Psoas muscle (tissue), 8 donors: ENCODE results near the gene RGMA. TPM values are rescaled to one million over a fixed set of nuclear protein-coding genes. Genes with fewer than 3 reads are reported as not detected.
"Not testable (repeated sequence)": the region's sequence is repeated elsewhere in the genome, so short reads cannot be mapped to it uniquely, and the experiment has no call there.

Source experiments
- ATAC-seq, 4 donors: fragments of 200-7000 bp; cut with Tn5 transposase; one replicate each; pipeline ENCODE4 v1.9.1; 2020; ENCODE audit warnings: moderate library complexity in 3 of 4, mild to moderate bottlenecking in 2 of 4
- DNase-seq, 2 donors: peaks; one replicate each; pipeline ENCODE4 v3.0.0-alpha.2; 2020
- H3K27ac ChIP-seq: fragments of 200-600 bp; one replicate; pipeline ENCODE4 v1.8.0; 2022
- H3K27me3 ChIP-seq, 3 donors: fragments of 200-600 bp in 1 of 3; one replicate each; pipeline versions ENCODE4 v1.6.1 to v1.8.0; 2013 to 2022; ENCODE audit warnings: low read length in 2 of 3, mild to moderate bottlenecking in 2 of 3, moderate library complexity in 1 of 3; ENCODE audit not compliant: insufficient read depth in 3 of 3
- H3K36me3 ChIP-seq, 2 donors: fragments of 200-600 bp in 1 of 2; one replicate each; pipeline versions ENCODE4 v1.6.1 to v1.8.0; 2013 to 2022; ENCODE audit warnings: low read depth in 1 of 2, mild to moderate bottlenecking in 1 of 2, moderate library complexity in 1 of 2; ENCODE audit not compliant: insufficient read depth in 1 of 2
- H3K4me1 ChIP-seq: fragments of 200-600 bp; one replicate; pipeline ENCODE4 v1.8.0; 2022
- H3K4me3 ChIP-seq: fragments of 200-600 bp; one replicate; pipeline ENCODE4 v1.8.0; 2022; ENCODE audit warnings: mild to moderate bottlenecking
- H3K9me3 ChIP-seq: fragments of 200-600 bp; one replicate; pipeline ENCODE4 v1.8.0; 2022
- CTCF ChIP-seq: fragments of 200-600 bp; IDR thresholded peaks from one replicate; pipeline ENCODE4 v1.8.0; 2022; ENCODE audit warnings: antibody characterized with exemption
- WGBS, 3 donors: extraction: QIAGEN DNeasy Blood & Tissue Kit; methylation state at CpG; one replicate each; pipeline versions ENCODE4 v1.1.6 to v1.1.7; 2013; 5-methylcytosine and 5-hydroxymethylcytosine counted together
- intact Hi-C, 2 donors: fragments of 100-400 bp; cut with DNase I; formaldehyde crosslinking; loops; one replicate each; pipeline versions ENCODE4 v1.11.0 to v1.14.2; 2022
- polyA plus RNA-seq, 3 donors: library from polyadenylated mRNA; stranded (reverse); fragments of 200-250 nt; gene quantifications; one replicate each; pipeline ENCODE4 v1.2.3, GENCODE V29; 2013
- total RNA-seq, 4 donors: library from RNA; stranded (reverse); fragmentation: NEBNext Ultra II Directional in 2 of 4; extraction: Animal tissue kit (Norgen Biotek cat#: 25700) in 2 of 4; gene quantifications; one replicate each; pipeline versions ENCODE4 v1.2.1 to v1.2.4, GENCODE V29; 2021 to 2023
- donor health status: healthy with polysubstance abuse.
- donor health status: DM: no; HTN: no; CAD: no; lungs with moderate emphysema.
- donor health status: Bipolar disorder and iron deficiency.
- donor health status: healthy.
- donor health status: DM: yes; HTN: yes; CAD: no.
- donor health status: DM: no; HTN: no; CAD: no.
- donor health status: DM: no; HTN: no; CAD: no.
- donor health status: DM: yes; HTN: yes; CAD: no.

The RGMA gene
- total and polyA plus RNA-seq, 7 donors: 39.2 to 217 (median 129) TPM

DNA sequence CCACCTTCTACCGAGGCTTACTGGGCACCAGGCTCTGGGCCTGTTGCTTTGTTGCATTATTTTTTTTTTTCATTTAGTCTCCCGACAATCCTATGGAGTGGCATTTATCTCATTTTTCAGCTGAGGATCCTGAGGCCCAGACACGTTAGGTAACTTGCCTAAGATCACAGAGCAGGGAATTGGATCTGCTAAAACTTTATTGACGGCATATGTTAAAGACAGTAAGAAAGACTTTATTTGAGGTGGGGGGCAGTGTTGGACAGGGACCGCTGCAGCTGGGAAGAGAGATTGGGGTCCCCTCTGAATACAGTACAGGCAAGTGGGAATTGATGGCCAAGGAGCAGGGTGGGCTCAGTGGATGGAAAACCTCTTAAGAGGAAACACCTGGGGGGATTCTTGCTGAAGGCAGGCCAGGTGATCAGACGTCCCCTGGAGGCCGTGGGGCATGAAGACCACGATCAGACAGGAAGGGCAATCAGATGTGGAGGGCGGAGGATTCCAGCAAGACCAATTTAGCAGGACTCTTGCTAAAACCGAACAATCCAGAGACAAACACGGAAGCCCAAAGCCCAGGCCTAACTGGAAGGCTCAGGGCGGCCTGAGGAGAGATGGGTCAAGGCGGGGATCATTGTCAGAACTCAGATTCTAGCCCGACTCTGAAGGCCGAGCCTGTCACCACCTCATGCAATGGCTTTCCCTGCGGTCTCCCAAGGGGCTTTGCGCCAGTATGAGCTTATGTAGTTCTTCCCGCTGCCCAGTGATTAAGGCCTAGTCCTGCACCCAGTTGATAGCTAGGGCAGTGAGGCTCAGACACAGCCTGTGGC, 53.7 kb downstream of the RGMA start:
- H3K27me3 ChIP-seq: no peaks in the 10 kb centered on the region
- ATAC-seq (no peak), DNase-seq (no peak)
- intact Hi-C loops: loop anchor here (2.0 to 10.0 kb wide), 5 partner anchors 119 to 939 kb away; no protein-coding TSS in a partner anchor
- WGBS, 3 donors: 83 to 87% (median 84%) methylated on average over 18 of the region's 18 CpGs
- H3K36me3 ChIP-seq: no peaks in the 10 kb centered on the region
- peaks cover 24% of the 10 kb centered on the region for H3K4me1 ChIP-seq
- H3K27ac ChIP-seq: no peak overlapping the region
- no peak overlapping the region for H3K4me3 ChIP-seq
- H3K9me3 ChIP-seq: no peaks in the 10 kb centered on the region
- TF ChIP-seq CTCF: no peak

DNA sequence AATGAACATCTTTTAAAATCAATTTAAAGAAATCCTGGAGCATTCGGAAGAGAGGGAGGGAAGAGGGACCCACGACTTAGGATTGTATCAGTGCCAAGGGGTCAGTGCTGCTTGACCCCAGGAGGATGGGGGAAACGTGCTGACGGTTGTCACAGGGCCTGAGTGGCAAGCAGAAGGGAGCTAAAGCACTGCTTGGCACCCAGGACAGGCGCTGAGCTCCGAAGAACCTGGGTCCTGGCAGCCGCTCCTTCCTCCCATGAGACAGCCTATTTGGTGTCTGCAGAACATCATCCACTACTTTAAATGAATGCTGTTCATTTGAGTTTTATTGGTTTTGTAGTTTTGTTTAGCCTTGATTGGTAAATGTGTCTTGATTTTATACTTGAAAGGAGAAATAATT, 54.5 kb downstream of the RGMA start:
- Histone ChIP-seq H3K27me3 (no peaks in the 10 kb centered on the region), H3K9me3 (no peaks in the 10 kb centered on the region), H3K4me1 (peaks cover 32% of the 10 kb centered on the region), H3K27ac (no peak overlapping the region), H3K4me3 (no peak overlapping the region), H3K36me3 (no peaks in the 10 kb centered on the region)
- DNase-seq (no peak), ATAC-seq (no peak)
- TF ChIP-seq CTCF: no peak
- intact Hi-C loops: loop anchor here (2.0 to 10.0 kb wide), 9 partner anchors 53 to 1288 kb away; partner anchors contain the start of gene RGMA (in 1 of the 2)
- WGBS, 3 donors: 55 to 72% (median 58%) methylated on average over 7 of the region's 7 CpGs

DNA sequence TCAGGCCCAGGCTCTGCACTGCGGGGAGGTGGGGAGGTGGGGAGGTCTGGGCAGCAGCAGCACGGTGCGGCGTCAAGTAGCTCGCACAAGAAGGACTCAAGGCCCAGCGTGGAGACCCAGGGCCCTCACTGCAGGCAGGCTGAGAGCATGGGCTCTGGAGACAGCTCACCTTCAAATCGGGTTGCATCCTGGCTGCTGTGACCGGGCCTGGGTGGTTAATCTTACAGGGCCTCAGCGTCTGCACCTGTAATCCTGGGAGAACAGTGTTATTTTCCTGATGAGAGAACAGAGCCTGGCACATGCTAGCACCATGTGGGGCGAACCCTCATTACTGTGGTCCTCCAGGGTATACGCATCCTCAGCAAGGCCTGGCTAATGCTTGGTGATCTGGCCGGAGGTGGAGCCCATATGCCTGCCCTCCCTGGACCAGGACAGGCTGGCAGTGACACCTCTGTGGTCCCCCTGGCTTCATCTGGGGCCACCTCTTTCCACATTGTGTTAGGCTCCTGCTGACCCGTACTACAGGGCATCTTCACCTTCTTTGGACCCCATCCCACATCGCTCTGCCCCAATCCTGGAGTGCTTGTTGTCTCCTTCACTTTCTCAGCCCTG, 55.5 kb downstream of the RGMA start:
- Histone ChIP-seq H3K9me3 (no peaks in the 10 kb centered on the region), H3K4me1 (peaks cover 41% of the 10 kb centered on the region), H3K36me3 (no peaks in the 10 kb centered on the region), H3K27me3 (no peaks in the 10 kb centered on the region), H3K27ac (no peak overlapping the region), H3K4me3 (no peak overlapping the region)
- no peak for TF ChIP-seq CTCF
- DNase-seq: no peak
- 87 to 95% (median 90%) methylated on average over 14 of the region's 14 CpGs for WGBS, 3 donors
- ATAC-seq: no peak
- intact Hi-C loops: loop anchor here (2.0 to 10.0 kb wide), 10 partner anchors 51 to 1289 kb away; partner anchors contain the start of gene RGMA (in 1 of the 2)

DNA sequence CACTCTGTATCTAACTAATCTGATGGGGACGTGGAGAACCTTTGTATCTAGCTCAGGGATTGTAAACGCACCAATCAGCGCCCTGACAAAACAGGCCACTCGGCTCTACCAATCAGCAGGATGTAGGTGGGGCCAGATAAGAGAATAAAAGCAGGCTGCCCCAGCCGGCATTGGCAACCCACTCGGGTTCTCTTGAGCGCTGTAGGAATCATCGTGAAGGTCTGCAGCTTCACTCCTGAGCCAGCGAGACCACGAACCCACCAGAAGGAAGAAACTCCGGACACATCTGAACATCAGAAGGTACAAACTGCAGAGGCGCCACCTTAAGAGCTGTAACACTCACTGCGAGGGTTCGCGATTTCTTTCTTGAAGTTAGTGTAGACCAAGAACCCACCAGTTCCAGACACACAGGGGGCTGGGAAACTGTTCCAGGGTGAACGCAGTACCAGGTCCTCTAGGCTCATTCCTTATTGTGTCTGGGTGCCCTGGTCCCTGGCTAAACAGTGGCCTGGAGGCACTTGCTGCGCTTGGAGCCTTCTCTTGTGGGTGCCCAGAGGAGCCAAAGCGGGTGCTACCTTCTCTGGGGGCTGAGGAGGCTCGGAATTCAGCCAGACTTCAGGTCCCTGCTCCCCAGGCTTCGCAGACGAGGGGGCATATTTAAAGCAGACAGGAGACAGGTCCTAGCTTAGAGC, 56.4 kb downstream of the RGMA start:
- not testable (repeated sequence) for H3K4me3 ChIP-seq, H3K27ac ChIP-seq, ATAC-seq, H3K27me3 ChIP-seq, DNase-seq, H3K36me3 ChIP-seq, H3K9me3 ChIP-seq
- intact Hi-C loops: loop anchor here (2.0 to 10.0 kb wide), 9 partner anchors 52 to 1290 kb away; partner anchors contain the start of gene RGMA (in 1 of the 2)
- H3K4me1 ChIP-seq: peaks cover 43% of the 10 kb centered on the region
- WGBS, 3 donors: 92 to 95% (median 95%) methylated on average over 21 of the region's 21 CpGs

DNA sequence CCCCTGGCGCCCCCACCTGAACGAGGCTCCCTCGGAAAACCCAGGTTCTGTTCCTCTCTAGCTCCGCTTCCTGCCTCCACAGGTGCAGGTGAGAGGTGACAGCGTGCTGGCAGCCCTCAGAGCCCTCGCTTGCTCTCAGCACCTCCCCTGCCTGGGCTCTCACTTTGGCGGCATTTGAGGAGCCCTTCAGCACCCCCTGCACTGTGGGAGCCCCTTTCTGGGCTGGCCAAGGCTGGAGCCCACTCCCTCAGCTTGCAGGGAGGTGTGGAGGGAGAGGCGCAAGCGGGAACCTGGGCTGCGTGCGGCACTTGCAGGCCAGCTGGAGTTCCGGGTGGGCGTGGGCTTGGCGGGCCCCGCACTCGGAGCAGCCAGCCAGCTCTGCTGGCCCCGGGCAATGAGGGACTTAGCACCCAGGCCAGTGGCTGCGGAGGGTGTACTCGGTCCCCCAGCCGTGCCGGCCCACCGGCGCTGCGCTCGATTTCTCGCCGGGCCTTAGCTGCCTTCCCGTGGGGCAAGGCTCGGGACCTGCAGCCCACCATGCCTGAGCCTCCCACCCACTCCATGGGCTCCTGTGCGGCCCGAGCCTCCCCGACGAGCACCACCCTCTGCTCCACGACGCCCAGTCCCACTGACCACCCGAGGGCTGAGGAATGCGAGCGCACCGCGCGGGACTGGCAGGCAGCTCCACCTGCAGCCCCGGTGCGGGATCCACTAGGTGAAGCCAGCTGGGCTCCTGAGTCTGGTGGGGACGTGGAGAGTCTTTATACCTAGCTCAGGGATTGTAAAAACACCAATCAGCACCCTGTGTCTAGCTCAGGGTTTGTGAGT, 57.2 kb downstream of the RGMA start:
- peaks cover 46% of the 10 kb centered on the region for H3K4me1 ChIP-seq
- DNase-seq: peak in 1 of 2 donors; percentile 48
- not testable (repeated sequence) for H3K27me3 ChIP-seq, H3K4me3 ChIP-seq, ATAC-seq, H3K9me3 ChIP-seq, H3K36me3 ChIP-seq
- intact Hi-C loops: loop anchor here (2.0 to 10.0 kb wide), 9 partner anchors 53 to 1291 kb away; partner anchors contain the start of gene RGMA (in 1 of the 2)
- WGBS, 3 donors: 95 to 97% (median 95%) methylated on average over 39 to 44 of the region's 44 CpGs
- peak overlapping the region; percentile 90 for H3K27ac ChIP-seq
